HG03196 (cell line): ENCODE results near the gene ZNF521.
"Not testable (repeated sequence)": the region's sequence is repeated elsewhere in the genome, so short reads cannot be mapped to it uniquely, and the experiment has no call there.

Source experiments
- ATAC-seq: cut with Tn5 transposase; IDR thresholded peaks from one replicate; pipeline ENCODE4 v1.9.1; 2021; ENCODE audit not compliant: unreplicated experiment

ZNF521 gene

GRCh38 chr18:25043104-25043503 lies 308.9 kb downstream of the ZNF521 start:
- no peak for ATAC-seq

- ATAC-seq, result no peak
Measured at GRCh38 chr18:25042641-25043051, 309.3 kb downstream of the ZNF521 start.

GRCh38 chr18:25039781-25040180 lies 312.2 kb downstream of the ZNF521 start:
- no peak for ATAC-seq

- no peak for ATAC-seq
Measured at GRCh38 chr18:25038261-25038660, 313.7 kb downstream of the ZNF521 start.

- ATAC-seq, result no peak
Measured at GRCh38 chr18:25033747-25034471, 318.1 kb downstream of the ZNF521 start.

GRCh38 chr18:25033175-25033574 lies 318.8 kb downstream of the ZNF521 start:
- ATAC-seq, result not testable (repeated sequence)

- ATAC-seq, result no peak
Measured at GRCh38 chr18:25029802-25030201, 322.2 kb downstream of the ZNF521 start.

- no peak for ATAC-seq
Measured at GRCh38 chr18:25019931-25020330, 332.0 kb downstream of the ZNF521 start.

- ATAC-seq, result no peak
Measured at GRCh38 chr18:25019086-25019860, 332.7 kb downstream of the ZNF521 start.

GRCh38 chr18:25016666-25017065 lies 335.3 kb downstream of the ZNF521 start:
- no peak for ATAC-seq

GRCh38 chr18:25016181-25016580 lies 335.8 kb downstream of the ZNF521 start:
- no peak for ATAC-seq
